ENCODE results near the gene LEMD2. TPM values are rescaled to one million over a fixed set of nuclear protein-coding genes. Genes with fewer than 3 reads are reported as not detected.

LEMD2 gene
- total RNA-seq, 1 experiment from 2014 or later = 42.1 TPM

DNA sequence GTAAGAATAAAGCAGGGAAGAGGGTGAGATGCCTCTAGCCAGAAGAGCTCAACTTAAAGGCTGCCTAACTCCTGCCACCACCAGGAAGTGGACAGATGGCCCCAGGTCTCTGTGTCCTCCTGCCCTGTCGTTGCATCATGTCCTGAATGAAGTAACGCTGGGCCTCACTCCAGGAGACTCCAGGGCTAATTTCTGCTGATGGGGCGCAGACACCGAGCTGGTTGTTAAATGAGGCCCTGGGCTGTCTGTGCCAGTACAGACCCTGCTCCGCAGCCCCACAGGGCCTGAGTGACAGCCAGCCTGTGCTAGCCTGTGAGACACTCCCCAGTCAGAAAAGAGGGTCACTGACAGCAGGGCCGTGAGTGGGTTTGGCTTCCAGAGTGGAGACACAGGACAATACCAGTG, 48.7 kb downstream of the LEMD2 start:
- DNase-seq (ENCODE audit: low spot score) = no peak

DNA sequence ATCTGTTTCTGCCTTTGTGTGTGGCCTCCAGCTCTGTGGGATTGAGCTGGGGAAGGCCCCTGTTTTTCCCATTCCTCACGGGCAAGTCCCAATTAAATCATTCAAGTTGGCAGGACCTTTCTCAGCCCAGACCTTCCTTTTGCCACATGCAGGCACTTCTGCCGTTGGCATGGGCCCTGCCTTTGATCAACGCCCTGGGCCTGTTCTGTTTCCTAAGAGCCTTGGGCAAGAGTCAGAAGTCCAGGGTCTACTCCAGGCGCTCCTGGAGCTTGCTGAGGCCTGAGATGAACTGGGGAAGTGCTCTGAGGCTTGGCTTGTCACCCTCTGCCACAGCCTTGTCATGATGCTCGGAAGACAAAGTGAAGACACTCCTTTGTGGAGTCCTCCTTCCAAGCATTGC, 49.4 kb downstream of the LEMD2 start:
- no peak for DNase-seq (ENCODE audit: low spot score)

DNA sequence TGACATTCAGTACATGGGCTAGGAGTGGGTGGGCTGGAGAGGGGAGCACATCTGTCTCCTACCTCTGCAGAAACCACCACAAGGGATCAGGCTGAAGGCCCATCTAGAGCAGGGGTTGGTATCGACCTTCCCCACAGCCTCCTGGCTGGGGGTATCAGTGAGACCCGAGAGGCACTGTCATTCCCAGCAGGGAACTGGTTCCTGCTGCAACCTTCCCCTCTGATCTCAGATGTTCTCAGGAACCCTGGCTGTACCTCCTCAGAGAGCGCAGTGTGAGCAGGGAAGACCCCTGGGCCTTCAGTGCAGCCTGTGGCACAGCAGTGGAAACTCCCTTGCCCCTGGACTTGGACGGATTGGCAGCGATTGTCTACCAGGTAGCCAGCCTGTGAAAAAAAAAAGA, 50.1 kb downstream of the LEMD2 start:
- no peak for DNase-seq (ENCODE audit: low spot score)

DNA sequence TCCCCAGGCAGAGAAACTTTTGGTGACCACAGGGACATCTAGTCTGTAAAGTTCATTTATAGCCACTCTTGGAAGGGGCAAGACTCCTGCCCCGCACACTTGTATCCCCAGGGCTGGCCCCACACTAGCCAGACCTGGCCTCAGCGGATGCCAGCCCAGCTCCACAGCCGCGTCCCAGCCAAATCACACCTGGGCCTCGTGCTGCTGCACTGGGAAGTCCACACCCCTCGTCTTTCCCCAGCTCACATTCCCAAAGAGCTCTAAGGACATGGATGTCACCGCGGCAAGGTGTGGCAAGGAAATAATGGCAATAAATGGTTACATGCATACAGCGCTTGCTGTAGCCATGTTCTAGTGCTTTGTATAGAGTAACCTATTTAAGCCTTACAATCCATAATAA, 50.8 kb downstream of the LEMD2 start:
- DNase-seq (ENCODE audit: low spot score) = no peak

DNA sequence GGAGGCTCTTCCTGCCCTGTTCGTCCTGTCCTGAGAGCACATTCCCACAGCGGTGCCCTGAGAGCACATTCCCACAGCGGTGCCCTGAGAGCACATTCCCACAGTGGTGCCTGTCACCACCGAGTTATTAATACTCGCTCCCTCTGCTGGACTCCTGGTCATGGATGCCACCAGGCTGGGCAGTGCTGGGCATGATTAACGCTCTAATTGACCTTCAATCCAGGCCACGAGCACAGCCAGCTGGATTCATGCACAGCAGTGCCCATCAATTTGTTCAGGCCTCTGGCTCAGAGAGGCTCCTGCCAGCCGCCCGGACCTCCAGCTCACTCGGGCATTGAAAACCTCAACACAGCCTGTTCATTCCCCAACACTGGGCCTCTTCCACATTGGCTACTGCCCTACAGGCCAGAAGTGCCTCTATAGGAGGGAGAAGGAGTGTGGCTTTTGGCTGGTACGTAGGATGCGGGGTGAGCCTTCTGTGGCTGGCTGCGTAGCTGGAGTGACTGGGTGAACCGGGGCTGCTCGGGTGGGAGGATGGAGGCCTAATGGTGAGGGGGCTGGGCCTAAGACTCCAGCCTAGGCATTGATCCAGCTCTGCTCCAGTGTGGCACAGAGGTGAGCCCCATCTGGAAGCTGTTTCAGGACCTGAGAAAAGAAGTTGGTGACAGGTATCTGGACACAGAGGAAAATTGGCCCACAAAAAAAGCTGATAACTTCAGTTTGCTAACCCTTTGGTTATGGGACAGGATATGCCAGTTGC, 51.5 kb downstream of the LEMD2 start:
- DNase-seq (ENCODE audit: low spot score) = no peak

DNA sequence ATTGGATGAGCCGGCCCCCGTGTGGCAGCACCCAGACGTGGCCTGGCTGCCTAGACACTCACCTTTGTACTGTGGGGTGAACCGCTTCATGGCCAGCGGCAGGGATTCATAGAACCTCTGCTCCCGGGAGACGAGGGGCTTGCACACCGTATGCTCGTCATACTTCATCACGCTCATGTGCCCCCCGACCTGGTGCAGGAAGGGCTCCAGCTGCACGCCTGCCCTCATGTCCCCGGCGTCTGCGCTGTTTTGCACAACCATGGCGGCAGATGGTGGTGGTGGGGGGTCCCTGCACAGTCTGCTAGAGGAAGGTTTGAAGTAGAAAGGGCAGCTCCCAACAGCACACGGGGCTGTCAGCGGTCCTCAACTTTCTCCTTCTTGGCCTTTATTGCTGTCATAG, 53.7 kb downstream of the LEMD2 start:
- DNase-seq (ENCODE audit: low spot score) = no peak

DNA sequence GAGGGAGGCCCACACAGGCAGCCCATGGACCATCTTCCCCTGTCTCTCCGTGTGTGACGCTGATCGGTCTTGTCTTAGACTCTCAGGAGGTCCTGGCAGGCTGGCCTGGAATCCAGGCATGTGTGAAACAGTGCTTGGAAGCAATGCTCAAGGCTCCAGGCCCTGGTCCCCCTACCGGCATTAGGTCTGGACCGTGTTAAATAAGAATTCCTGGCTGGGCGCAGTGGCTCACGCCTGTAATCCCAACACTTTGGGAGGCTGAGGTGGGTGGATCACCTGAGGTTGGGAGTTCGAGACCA, 55.3 kb downstream of the LEMD2 start:
- no peak for DNase-seq (ENCODE audit: low spot score)

DNA sequence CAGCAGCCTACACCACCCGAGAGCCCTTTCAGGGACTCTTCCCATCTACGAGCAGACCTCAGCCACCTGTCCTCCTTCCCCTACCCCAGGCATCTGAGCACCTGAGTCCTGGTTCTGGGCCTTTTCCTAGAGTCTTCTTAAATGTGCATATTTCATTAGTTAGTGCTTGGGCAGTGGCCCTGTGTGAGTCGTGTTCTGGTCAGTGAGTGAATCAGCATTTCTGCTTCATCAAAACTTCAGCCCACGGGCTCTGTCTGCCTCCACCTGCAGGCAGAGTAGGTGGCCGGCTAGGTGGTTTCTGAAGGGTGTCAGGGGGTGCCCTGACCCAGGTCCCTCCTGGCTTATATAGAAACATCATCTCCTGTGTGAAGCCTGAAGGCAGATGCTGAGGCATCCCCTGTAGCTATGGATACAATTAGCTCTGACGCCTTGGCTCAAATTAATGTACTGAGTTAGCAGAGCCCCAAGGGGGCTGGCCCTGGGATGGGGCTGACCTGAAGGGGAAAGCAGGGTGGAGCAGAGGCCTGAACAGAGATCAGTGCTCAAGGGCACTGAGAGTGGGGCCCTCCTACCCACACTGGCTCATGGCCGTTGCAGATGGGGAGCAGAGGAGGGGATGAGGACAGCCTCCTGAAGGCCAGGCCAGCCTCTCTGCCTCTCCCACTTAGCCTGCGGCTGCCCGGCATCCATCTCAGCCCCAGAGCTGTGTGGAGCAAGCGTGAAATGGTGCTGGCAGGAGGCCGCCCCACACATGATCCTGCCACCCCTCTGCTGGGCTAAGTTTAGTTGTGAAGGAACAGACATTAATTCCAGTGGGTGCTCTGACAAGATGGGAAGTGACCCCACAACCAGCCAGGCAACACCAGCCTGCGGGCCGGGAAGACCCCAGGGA, 55.9 kb downstream of the LEMD2 start:
- DNase-seq (ENCODE audit: low spot score) = no peak

DNA sequence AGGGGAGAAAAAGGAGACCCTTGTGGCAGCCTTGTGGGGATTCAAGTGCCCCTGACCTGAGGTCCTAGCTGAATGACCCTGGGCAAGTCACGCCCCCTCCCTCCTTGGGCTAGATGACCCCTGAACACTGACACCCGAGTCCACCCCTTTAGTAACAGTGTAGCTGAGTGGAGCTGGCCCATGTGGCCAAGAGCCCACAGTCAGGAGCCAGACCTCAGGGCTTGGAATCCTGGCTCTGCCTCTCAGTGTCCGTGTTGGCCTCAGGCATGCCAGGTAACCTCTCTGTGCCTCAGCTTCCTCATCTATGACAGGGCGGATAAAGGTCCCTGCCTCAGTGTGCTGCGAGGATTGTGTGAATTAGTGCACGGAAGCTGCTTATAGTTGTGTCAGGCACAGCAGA, 56.5 kb downstream of the LEMD2 start:
- DNase-seq (ENCODE audit: low spot score) = no peak

DNA sequence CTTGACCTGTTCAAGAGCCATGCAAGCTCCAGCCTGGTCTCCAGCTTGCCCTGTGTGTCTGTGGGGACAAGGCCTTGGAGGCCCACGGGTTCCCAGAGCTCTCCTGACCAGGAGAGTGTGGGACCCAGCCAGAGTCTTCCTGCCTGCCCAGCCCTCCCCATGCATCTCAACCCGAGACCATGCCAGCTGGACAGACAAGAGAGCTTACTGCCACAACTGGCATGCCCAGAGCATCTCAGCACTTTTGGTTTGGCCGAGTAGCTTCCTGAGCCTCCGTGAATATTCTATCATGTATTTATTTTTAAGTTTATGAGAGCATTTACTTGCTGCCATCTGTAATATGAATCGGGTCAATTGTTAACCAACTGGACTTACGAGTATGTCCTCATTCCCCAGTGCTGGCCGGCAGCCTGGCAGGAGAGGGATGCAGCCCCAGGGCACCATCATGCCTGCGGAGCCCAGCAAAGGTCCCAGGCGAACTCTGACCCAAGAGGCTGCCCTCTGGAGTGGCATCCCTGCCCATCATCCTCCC, 57.1 kb downstream of the LEMD2 start:
- DNase-seq (ENCODE audit: low spot score) = peak; percentile 72

DNA sequence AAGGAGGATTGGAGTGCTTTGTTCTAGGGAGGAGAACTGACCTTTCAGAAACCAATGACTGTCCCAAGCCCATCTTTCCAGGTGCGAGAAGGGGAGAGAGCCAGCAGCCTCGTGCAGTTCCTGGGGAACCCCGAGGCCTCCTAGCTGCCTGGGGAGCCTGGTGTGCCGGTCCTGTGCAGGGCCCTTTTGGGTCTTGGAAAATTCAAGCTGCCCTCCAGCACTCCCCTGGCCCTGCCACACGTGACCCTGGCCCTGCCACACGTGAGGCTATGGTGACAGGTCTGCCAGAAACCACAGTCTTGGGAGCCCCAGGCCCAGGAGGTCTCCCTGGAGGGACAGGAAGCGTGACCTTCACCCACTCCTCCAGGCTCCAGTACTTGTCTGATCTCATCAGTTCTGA, 57.9 kb downstream of the LEMD2 start:
- DNase-seq (ENCODE audit: low spot score) = no peak

DNA sequence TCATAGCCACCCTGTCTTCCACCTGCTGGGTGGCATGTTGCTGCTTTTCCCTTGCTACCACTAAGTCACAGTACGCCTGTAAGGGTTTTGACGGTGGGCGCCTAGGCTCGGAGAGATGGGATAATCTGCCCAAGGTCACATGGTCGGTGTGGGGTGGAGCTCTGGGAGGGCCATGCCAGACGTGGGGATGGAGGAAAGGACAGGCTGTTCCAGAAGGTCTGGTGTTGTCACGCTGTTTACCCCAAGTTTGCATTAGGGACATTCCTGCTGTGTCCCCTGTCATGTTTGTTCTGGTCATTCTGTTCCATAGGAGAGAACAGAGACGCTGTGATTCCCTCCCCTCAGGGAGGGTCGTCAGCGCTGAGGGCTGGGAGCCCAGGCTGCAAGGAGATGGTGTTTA, 58.3 kb downstream of the LEMD2 start:
- DNase-seq (ENCODE audit: low spot score) = no peak

DNA sequence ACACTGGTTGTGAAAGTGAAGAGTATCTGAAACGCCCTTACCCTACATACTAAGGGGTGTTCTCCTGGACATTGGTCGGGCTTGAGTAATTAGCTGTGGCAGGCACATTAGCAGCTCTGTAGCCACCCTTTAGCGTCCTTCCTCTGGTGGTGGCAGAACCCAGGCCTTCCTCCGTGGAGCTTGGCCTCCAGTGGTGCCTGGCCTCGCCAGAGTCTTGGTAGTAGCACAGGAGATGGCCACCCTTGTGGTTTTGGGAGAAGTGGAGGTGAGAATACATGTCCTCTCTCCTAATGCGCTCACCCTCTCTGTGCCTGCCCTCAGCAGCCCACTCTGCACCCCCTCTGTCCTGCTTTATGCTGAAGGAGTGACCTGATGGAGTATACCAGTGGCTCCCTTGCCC, 59.9 kb downstream of the LEMD2 start:
- no peak for DNase-seq (ENCODE audit: low spot score)

DNA sequence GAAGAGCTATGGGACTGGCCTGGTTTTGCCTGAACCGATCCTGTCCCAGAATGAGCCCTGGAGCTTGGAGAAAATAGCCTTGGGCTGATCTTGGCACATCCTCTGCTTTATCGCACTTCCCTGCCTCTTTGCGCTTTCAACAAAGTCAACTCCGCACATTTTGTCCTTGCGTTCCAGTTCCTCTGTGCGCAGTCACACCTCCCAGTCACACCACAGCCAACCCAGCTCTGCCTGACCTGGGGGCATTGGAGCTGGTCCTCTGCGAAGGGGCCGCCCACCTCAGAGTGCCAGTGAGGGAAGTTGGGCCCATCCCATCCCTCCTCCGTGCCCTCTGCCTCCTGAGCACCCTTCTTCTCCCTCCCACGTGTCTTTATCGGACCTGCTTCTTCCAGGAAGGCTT, 60.5 kb downstream of the LEMD2 start:
- DNase-seq (ENCODE audit: low spot score) = no peak

DNA sequence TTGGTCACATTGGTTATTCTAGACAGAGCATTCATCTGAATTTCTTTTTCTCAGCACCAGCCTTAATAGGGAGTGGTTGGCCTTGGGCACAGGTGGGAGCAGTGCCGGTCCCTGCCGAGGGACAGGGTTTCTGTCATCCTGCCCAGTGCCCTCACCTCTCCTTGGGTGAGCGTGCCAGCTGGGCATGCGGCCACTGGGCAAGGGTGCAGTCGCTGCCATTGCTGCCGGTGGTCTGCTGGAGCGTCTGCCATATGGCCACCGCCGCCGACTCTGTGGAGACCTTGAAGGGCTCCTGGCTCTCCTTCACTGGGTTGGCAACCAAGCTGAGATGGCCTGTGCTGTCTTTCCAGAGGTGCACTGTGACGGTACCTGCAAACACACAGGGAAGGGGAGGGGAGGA, 61.0 kb downstream of the LEMD2 start:
- DNase-seq (ENCODE audit: low spot score) = no peak

DNA sequence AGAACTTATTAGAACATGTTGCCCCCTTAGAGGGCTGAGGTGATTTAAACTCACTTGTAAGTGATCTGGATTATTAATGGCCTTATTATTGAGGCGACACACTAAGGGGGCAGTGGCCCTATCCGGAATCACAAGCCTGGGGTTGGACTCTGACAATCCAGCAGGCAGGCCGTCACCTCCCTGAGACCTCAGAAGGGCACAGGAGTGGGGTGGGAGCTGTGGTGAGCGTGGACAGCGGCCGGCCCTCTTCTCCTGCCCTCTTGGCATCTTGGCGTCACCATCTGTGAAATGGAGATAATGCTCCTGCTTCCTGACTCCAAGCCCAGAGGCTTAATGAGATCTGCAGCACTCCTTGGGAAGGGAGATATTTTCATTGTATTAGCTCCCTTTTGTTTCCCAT, 61.8 kb downstream of the LEMD2 start:
- DNase-seq (ENCODE audit: low spot score) = no peak

DNA sequence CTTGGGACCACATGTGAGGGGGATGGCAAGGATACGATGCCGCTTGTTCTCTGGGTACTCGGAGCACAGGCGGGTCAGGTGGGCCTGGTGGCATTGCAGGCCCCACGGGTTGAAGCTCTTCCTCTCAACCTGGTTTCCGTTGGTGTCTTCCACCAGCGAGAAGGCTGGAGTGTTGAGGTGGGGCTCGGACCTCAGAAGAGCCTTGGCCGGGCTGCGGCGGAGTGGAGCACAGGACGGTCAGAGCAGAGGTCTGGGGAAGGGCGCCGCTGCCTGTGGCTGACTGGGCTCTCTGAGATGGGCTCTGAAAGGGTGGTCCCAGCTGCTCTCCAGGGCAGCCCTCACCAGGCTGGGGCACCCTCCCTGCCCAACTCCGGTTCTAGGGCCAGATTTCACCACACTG, 62.2 kb downstream of the LEMD2 start:
- no peak for DNase-seq (ENCODE audit: low spot score)

DNA sequence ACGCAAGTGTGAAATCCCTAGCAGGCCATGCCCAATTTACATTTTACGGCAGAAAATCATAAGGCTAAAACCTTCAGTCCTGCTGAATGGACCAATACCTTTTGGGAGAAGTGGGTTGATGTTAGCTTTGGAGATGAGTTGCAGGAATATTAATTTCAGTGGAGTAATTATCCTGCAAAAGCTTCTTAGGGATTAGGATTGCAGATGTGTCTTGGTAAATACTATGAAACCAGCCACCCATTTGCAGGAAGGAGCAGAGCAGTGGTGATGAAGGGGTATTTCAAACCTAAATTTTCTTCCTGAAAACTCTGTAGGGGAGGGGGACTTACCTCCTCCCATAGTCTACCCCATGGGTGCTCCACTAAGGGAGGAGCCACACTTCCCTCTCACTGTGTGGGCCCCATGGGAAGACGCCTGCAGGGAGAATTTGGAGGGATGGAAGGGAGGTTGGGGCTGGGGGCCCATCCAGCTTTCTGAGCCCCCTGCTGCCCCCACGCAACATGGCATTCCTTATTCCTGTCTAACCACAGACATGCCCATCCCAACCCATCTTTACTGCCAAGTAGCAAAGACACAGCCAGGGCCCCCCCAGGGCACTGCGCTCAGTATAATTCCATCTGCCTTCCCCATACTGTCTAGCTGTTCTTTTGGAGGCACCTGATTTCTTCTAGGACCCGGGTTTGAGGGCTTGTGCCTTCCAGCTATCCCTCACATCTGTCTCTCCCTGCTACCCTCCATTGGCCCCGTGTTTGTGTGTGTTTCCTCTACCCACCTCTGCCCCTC, 62.8 kb downstream of the LEMD2 start:
- no peak for DNase-seq (ENCODE audit: low spot score)

DNA sequence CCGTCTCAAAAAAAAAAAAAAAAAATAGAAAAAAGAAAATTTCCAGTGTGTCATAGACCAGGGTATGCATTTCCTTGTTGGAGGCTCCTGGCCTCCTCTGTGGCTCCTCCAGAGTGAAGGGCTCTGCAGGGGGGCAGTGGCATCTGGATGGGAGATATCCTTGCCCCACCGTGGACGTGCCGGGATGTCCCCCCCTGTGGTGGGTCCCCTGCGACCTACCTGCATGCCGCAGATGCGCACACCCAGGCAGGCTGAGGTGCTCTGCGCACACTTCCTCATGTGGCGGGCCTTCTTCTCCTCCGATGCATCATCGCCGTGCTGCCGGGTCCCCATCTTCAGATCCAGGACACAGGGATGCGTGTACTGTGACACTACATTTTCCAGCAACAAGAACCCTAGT, 63.7 kb downstream of the LEMD2 start:
- no peak for DNase-seq (ENCODE audit: low spot score)

DNA sequence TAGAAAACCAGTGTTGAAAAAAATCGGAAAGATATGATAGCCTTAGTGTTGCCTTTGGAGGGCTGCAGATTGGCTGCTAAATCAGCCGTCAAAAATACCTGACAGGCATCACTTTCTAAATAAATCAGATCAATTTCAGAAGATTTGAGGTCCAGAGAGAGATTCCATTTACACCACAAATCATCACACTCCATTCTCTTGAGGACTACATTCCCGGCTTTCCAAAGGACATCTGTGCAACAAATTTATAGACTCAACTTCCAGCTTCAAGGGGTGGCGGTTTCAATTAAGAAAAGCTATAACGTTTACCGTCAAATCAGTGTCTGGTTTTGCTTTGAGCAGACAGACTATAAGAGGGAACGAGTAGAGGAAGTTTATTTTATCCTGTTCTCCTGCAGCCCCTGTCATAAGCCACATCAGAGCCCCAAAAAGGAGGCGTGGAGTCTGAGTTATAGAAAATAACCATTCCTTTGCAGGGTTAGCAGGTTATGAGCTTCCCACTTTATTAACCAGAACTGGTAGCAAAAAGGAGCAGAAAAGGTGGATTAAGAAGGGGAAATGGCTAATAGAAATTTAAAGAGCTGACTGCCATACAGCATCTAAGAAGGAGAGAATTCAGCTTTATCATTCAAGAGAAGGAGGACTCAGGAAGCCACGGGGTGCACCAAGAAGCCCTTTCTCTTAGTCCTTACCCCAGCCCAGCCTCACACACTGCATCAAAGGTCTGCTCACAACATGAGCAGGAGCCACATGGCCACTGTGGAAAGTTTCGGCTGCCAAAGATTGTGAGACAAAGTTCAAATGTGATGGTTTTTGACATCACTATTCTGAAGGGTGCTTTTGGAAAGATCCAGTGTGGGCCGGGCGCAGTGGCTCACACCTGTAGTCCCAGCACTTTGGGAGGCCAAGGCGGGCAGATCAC, 64.6 kb downstream of the LEMD2 start:
- no peak for DNase-seq (ENCODE audit: low spot score)
